HG02642 (cell line): Measurements from ENCODE around the gene GABRR2.
"Not testable (repeated sequence)": the region's sequence is repeated elsewhere in the genome, so short reads cannot be mapped to it uniquely, and the experiment has no call there.

Experiments used
- ATAC-seq: cut with Tn5 transposase; IDR thresholded peaks from one replicate; pipeline ENCODE4 v1.9.1; 2021; ENCODE audit warnings: mild to moderate bottlenecking; ENCODE audit not compliant: unreplicated experiment, poor library complexity

The GABRR2 gene

DNA sequence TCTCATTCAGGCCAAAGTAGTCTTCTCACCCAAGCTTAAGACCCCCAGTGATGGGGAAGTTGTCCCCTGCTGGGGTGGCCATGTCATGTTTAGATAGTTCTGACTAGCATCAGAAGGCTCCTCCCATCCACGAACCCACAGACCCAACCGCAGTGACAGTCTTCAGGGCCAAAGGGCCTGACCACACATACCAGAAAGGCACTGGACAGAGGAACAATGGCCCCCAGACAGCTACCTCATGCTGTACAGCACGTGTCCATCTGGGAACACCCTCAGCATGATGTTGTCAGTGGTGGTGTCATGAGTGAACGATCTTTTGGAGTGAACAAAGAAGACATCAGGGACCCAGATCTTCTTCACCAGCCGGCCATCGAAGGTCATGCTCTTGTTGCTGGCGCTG lies 46.3 kb downstream of the GABRR2 start:
- no peak for ATAC-seq

DNA sequence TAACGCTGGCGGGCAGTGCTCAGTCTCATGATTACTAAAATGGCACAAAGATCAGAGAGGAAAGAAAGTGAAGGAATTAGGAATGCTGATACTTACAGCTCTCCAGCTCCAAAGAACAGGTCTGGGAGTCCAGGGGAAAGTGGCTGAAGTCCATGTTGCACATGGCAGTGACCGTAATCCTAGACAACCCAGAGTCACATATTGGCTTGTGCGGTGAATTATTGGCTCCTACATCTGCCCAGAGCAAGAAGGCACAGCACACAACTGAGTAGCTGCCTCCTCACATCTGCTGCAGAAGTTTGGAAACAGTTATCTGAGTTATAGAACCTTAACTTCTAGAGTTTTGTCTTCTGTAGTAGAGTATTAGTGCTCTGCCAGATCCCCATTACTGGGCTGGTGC lies 47.2 kb downstream of the GABRR2 start:
- no peak for ATAC-seq

DNA sequence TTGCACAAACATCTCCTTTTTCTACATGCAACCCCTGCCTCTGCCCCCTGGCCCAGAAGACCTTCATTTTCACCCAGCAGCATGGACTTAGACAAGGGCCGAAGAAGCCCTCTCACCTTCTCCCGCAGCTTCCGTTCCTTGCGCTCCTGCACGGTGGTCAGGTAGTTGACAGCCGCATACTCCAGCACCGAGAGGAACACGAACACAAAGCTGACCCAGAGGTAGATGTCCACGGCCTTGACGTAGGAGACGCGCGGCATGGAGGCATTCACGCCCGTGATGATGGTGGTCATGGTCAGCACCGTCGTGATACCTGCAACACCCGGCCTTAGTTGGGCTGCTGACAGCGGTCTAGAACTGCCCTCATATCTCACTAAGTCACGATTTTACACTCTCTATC lies 50.8 kb downstream of the GABRR2 start:
- ATAC-seq, result no peak

GRCh38 chr6:89260832-89261231 lies 54.3 kb downstream of the GABRR2 start:
- ATAC-seq, result no peak

DNA sequence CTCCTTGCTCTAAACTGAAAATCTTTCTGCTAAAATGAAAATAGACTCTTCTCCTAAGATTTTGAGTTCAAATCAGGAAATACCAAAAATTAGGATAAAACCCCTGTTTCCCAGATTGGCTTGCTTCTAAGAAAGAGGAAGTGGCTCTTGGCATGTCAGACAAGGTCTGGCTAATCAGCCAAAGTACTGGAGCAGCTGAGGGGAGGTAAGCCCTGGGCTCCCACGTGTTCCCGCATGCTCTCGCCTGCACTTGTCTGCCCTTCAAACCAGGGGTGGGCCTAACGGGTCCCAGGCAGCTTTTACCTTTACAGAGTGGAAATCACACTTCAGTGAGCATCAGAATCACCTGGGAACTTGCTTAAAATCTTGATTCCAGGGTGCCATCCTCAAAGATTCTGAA lies 54.8 kb downstream of the GABRR2 start:
- no peak for ATAC-seq

- ATAC-seq, result peak; percentile 52
These were observed 56.2 kb downstream of the GABRR2 start for GRCh38 chr6:89258912-89259311.

GRCh38 chr6:89257781-89258180 lies 57.3 kb downstream of the GABRR2 start:
- ATAC-seq, result no peak

DNA sequence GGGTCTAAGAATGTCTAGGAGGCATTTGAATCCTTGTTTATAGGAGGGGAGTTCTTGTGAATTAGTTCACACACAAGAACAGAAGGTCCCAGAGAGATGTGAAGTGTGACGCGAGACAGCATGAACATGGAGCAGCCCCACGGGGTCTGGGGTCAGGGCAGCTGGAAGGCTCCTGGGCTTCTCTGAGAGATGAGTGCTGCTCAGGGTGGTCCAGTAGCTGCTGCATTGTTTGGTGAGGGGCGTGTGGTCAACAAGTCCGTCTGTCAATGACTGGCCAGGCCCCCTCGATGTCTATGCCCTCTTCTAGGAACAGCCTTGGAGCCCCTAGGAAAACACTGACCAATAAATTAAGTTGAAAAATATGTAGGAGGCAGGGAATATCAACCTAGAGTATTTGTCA lies 57.8 kb downstream of the GABRR2 start:
- no peak for ATAC-seq

- ATAC-seq, result no peak
These were observed 59.7 kb downstream of the GABRR2 start for GRCh38 chr6:89255417-89255816.

GRCh38 chr6:89254569-89254968 lies 60.5 kb downstream of the GABRR2 start:
- no peak for ATAC-seq

DNA sequence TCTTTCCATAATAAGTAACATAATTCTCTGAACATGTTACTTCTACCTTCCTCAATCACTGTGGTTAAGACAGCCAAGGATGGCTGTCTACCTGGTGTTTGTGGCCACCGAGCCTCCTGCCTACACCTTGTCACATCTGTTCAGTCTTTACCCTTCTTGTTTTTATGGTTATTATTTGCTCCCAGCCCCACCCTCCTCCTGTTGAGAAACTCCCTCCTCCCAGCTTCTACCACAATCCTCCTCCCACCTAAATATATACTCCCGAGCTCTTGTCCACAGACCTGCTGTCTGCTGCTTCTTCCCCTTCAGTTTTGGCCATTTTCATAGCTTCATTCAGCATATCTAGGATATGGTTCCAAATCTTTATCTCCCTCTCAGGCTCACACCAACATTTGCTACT lies 62.2 kb downstream of the GABRR2 start:
- no peak for ATAC-seq

- ATAC-seq, result no peak
These were observed 63.1 kb downstream of the GABRR2 start for GRCh38 chr6:89251976-89252375.

- ATAC-seq, result no peak
These were observed 63.9 kb downstream of the GABRR2 start for GRCh38 chr6:89251170-89251569.

GRCh38 chr6:89250239-89250638 lies 64.9 kb downstream of the GABRR2 start:
- no peak for ATAC-seq

DNA sequence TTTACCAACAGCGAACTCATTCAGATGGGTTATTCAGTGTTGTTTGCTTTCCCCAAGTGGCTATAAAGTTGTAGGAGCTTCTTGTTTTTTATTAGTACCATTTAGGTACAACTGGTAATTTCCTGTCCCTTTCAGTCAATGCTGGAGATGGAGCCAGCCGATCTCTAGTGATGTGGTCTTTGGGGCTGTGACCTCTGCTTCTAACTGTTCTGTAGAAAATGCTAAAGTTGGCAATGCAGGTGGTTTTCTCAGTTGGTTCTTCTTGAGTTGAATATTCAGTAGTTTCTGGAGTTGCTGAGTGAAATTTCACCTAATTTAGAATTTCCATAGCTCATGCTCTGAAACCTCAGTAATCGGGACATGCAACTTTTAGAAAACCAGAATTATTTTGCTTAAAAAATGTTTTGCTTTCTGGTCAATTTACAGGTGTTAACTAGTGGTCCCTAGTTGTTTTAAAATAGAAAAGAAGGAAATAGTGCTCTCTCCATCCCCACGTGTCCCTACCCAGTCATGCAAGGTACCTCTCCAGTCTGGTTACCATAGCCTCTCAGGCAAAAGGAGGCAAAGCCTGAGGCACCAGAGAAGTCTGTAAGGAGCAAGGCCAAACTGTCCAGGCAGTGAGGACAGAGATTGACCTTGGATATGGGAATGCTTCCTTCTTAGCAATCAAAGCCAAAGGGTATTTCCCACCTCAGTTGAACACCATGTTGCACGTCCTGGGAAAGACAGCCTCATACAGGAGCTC lies 70.7 kb downstream of the GABRR2 start:
- peak; percentile 71 for ATAC-seq

DNA sequence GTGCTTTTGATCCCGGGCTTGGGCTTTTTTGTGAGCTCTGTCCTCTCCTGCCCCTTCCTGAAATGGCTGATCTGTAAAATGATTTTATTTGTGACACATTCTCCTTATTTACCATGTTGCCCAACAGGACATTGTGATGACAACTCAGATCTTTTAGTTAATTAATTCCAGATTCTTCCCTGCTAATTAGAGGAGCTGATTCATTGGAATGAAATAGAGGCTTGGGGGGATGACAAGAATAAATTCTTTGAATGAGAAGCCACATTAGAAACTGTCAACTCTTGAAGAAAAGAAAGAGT lies 71.8 kb downstream of the GABRR2 start:
- ATAC-seq, result no peak

DNA sequence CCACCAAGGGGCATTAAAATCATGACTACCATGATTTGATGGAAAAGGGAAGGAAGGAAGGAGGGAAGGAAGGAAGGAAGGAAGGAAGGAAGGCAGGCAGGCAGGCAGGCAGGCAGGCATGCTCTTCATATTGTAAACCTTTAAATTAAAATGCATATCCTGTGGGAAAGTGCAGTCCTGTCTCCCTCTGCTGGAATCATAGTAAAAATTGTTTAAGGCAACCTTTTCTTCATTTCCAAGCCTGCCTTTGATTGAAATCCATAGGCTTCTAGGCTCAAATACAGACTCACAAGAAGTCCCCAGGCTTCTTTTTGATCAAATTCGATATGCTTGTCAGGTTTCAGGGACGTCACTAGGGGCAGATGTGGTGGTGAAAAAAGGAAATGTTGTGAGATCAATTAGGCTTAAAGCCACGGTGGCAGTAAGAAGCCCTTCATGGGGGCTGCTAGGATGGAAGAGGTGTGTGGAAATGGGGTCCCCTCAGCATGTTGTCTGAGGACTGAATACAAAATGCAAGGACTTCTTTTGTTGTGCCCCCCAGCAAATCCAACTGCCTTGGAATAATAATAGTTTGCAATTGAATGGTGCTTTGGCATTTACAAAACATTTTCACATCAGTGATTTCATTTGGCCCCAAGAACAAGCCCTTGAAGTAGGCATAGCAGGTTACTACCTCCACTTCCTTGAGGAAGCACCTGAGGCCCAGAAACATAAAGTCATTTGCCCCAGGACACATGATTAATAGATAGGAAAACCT lies 72.3 kb downstream of the GABRR2 start:
- ATAC-seq, result no peak

GRCh38 chr6:89239338-89239737 lies 75.8 kb downstream of the GABRR2 start:
- no peak for ATAC-seq

GRCh38 chr6:89237158-89237557 lies 77.9 kb downstream of the GABRR2 start:
- ATAC-seq, result no peak

DNA sequence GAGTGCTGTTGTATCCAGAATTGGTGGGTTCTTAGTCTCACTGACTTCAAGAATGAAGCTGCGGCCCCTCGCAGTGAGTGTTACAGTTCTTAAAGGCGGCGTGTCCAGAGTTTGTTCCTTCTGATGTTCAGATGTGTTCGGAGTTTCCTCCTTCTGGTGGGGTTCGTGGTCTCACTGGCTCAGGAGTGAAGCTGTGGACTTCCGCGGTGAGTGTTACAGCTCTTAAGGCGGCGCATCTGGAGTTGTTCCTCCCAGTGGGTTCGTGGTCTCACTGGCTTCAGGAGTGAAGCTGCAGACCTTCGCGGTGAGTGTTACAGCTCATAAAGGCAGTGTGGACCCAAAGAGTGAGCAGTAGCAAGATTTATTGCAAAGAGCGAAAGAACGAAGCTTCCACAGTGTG lies 81.5 kb downstream of the GABRR2 start:
- ATAC-seq, result not testable (repeated sequence)

DNA sequence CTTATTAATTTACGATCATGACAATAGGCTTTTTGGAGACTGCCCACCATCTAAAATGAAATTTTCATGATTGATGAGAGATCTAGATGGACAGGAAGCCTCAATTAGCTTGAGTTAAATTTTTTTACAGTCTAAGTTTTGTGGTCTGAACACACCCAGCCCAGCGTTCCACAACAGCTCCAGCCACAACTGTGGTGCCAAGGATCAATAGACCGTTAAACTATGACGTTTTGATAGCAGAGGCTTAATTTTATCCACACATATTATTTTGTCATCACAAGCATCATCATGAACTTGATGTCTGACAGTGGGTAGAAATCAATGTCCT lies 92.4 kb downstream of the GABRR2 start:
- ATAC-seq, result no peak

DNA sequence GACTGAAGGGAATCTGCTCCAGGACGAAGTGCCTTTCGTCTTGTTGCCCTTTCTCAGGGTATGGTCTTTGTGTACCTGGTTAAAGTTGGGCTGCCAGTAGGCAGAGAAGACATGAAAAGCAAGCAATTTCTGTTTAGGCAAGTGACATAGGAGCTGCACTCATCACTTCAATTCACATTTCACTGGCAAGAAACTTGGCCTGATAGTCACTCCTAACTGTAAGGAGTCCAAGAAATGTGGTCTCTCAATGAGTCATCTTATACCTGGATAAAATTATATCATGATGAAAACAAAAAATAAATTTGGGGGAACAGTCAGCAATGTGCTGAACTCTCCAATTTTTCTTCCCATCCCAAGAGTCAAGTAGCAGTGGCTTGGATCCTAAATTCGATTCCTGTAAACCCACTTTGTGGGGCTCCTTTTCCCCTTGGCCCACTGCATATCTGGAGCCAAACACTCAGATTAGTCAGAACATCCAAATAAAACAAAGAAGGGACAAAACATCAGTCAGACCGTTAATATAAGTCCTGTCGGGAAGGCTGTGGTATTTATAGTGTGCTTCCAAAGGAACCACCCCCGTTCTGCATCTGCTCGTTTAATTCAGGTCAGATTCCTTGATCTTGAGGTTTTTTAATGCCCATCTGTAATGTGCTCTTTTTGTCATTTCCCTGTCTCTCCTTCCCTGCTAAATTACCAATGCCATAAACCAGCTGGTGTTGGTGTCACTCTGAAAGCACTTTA lies 93.0 kb downstream of the GABRR2 start:
- ATAC-seq, result no peak
